NCI-H2227 treated with DMSO at 0.1 percent for 48 hours (cell line): ENCODE results near the gene SRRM5.
A peak's percentile ranks its signal among the peaks of the same experiment; 100 is the strongest.
"Not testable (repeated sequence)": the region's sequence is repeated elsewhere in the genome, so short reads cannot be mapped to it uniquely, and the experiment has no call there.

Experiments
- DNase-seq: peaks from one replicate; lab custom pipeline; 2025; lab: John Stamatoyannopoulos, UW

The SRRM5 gene

DNA sequence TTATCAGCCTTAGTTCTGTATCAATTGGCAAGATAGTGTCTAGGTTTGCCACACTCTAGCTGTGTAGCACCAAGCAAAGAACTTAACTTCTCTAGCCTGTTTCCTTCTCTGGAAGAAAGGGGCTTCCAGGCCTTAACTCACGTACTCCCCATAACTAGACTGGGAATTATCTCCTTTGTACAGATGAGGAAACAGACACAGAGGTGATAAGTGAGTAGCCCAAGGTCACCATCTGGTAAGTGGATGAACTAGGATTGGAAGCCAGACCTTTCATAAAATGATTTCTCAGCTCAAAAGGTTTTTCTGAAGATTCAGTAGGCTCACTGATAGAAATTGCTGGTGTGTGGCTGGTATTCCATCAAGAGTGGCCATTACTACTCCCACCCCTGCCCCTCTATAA lies 4.4 kb downstream of the SRRM5 start:
- DNase-seq = no peak

DNA sequence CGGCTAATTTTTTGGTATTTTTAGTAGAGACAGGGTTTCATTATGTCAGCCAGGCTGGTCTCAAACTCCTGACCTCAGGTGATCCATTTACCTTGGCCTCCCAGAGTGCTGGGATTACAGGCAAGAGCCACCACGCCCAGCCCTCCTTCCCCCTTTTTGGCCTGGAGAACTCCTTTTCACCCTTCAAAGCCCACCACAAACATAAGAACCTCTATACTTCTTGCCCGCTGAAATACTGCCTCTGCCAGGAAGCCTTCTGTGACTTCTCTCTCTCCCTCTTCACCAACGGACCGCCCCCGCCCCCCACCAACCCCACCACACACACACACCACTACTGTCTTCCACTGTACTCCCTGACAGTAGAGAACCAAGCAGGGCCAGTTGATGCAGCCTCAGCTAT lies 5.1 kb downstream of the SRRM5 start:
- no peak for DNase-seq

DNA sequence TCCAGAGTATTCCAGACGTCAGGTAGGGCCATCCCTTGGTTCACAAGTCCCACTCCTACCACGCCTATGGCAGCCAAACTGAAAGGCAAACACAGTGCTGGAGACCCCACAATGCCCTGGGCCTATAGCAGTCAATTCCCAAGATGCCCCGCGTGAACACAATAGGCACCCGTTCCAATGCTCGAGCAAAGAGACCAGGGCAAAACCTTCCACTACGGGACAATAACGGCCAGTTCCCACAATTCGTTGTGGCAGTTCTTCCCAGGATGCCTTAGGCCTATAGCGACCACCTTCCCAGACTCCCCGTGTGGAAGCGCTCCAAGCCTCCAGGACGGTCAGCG lies 7.0 kb downstream of the SRRM5 start:
- DNase-seq = peak; percentile 77

DNA sequence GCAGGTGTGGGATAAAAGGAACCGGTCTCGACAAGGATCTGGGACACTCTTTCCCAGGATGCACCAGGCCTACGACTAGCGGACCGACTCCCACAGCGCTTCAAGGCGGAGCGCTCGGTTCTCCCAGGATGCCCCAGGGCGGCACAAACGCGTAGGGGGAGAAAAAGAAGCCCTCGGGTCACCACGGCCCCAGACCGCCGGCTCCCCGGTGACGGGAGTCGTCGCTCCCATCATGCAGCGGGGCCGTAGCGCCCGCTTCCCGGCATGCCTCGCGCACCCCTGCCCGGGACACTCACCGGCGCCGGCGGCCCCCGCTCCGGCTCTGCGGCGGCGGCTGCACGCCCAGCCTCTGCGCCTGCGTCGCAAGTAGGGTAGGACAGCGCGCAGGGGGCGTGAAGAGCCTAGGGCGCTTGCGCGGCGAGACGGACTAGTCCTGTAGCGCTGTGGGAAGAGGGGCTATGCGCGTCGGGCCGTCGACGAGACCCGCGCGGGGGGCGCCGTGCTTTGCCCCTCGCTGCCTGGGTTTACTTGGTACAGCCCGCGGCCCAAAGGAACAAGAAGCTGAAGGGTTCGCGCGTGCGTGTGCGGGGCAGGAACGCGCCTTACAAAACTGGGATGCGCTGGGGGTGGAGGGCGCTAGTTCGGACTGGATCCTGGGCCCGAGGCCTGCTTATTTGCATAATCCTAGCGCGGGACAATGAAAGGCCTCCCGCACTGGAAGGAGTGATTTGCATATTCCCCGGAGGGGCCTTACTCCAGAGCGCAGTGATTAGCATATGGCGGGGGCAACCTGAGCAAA lies 7.6 kb downstream of the SRRM5 start, which contains the start of gene ZNF428:
ZNF428 (minus strand) TSS at position 368 of the 799 bp plus-strand sequence. CDS start 5,325 bp downstream, outside the sequence.
- DNase-seq = peak; percentile 85

DNA sequence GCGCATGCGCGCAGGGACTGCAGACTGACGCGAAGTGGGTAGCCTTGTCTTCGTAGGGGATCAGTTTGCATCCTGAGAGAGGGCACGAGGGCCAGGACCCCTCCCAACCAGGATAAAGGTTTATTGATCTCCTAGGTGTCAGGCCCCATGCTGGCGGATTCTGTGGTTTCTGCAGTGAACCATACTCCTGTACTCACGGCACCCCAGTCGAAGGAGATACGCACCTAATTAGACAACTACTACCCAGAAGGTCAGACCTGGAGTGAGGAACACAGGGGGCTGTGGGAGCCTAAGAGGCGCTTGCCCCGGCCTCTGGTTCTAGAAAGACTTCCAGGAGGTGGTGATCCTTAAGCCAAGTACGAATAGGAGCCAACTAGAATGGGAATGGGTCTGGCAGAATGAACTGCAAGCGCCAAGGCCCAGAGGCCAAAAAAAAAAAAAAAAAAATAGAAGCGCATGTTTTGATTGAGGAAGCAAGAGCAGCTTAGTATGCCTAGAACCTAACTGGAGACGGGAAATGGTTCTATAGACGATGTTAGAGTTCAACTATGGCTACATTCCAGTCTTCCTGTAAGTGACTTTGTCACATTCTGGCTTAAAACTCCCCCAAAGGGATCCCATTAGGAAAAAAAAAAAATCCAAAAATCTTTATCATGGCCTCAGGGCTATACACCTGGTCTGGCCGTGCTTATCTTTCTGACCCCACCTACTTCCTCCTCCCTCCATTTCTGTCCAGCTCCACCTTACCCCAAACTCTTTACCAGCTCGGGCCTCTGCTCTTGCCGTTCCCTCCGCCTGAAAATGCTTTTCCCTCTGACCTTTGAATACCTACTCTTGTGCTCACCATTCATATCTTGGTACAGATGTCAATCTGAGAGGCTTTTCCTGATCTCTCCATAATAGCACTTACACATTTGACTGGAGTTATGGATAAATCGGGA lies 8.4 kb downstream of the SRRM5 start:
- no peak for DNase-seq

DNA sequence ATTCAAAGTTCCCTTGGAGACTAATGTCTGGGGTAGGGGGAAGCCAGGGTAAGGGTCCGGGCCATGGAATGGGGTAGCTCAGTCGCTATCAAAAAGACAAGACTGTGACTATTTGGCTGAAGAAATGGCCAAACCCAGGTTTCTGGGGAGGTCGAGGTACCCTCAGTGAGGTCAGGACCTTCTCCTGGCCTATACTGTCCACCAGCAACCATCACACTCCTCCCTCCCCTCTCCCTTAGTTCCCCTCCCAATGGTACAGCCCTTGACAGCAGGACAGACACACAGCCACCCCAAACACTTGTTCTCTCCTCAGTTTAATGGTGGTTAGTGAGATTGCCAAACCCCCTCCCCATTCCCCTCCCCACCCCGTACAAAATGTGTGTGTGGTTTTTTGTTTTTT lies 10.2 kb downstream of the SRRM5 start:
- DNase-seq = no peak

DNA sequence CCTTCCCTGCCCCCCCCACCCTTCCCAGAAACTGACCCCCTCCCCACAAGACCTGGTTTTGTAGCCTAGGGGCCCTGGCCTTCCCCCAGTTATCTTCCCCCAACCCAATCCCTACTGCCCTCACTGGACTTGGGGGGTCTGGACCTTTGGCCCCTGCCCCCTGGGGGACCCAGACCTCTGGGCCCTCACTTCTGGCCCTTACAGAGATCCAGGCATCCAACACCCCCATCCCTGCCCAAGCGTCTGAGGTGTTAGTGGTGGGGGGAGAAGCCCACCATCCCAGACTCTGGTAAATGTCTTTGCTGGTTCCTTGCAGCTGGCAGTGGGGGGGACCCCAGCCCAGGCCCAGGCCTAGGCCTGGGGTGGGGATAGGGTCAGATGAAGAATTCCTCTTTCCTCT lies 11.1 kb downstream of the SRRM5 start:
- DNase-seq = no peak

DNA sequence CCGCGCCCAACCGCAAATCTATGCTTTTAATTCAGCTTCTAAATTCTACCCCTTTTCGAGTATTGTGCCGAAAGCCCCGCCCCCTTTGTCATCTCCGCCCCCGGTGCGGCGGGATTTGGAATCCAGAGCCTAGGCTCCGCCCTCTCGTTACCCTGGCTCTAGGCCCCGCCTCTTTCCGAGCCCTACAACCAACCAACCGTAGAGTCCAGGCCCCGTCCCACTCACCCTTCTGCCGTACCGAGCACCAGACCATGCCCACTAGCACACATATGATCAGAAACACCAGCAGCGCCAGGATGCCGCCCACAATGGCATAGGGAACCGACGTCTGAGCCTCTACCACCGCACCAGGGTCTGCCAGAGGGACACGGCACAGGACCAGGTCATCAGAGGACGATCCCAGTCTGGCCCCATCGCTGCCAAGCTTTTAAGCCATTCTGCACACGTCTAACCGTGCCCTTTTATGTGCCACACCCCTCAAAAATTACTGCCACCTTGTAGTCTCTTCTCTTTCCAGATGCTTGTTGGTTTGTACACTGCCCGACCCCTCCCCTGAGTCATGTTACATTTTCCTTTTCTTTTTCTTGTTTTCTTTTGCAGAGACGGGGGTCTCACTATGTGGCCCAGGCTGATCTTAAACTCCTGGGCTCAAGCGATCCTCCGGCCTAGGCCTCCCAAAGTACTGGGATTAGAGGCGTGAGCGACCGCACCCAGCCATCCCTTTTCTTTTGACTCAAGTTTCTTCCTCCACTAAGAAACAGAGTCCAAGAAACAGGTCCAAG lies 12.2 kb downstream of the SRRM5 start:
- DNase-seq = no peak

DNA sequence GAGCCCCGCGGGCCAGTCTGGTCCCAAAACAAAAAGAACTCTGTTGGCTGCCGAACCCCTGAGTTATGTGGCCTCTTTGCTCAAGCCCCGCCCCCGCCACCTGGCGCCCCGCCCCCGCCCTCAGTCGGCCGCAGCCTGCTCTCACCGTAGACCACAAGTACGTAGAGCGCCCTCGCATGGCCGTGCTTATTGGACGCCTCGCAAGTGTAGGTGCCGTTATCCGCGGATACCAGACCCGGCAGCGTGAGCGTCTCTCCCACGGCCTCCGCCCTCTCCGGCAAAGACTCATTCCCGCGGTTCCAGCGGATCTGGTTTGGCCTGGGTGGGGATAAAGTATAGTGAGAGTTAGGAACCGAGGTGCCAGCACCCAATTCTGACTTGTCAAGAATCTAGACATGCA lies 13.0 kb downstream of the SRRM5 start:
- DNase-seq = no peak

DNA sequence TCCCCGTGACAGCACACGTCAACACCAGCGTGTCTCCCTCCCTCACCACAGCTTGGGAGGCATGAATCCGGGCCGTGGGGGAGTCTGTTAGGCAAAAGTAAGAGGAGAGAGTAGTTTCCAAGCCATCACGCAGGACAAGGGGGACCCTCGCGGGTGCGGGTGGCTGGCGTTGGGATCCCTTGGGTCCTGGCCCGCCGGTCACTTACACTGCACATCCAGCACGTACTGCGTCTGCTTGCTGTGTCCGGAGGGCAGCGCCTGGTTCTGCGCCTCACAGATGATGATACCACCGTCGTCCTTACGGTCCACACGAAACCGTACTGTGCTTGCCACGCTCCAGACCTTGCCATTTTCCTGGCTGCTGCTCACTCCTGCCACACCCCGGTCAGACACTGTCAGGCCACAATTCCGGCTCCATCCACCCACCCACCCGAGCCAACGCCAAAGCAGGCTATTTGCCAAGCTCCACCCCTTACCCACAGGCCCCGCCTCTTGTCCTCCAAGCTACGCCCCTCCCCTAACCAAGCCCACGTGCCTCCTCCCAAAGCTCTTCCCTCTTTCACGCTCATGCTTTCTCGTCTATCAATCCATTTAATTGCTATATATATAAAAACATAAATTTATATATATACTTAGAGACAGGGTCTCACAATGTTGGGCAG lies 14.2 kb downstream of the SRRM5 start:
- DNase-seq = no peak

DNA sequence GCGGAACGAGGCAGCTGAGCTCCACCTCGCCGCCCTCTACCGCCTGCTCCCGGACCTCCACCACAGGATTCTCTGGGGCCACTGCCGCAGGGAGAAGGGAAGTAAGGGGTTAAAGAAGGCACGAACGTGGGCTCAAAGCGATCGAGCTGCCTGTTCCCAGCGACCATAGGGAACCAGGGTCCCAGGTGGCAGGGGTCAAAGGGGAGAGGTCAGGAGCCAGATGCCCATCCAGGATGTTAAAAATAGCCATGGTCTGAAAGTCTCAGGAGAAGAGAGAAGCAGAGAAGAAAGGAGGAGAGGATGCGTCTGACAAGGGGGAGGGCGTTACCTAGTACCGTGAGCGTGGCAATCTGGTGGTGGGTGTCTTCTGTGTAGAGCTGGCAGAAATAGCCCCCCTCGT lies 14.9 kb downstream of the SRRM5 start:
- DNase-seq = no peak

DNA sequence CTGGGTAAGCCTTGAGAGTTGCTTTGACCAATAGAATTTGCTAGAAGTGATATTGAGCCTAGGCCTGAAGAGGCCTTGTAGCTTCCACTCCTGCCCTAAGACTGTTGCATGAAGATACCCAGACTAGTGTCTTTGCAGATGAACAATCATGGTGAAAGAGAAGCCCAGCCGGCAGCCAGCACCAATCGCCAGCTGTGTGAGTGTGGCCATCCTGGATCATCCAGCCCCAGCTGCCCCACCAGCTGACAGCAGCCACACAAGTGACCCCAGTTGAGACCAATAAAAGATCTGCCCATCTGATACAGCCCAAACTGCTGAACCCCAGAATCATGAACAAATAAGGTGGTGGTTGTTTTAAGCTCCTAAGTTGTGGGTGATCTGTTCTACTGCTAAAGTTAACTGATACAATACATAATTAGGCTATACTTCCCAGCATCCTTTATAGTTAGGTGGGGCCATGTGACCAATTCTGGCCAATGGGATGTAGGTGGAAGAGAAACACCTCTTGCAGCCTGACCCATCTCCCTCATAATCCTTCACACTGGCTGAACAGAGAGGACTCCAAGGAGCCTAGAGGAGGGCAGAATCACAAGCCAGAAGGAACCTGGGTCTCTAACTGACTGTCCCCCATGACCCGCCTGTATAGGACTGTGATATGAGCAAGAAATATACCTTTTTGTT lies 16.9 kb downstream of the SRRM5 start:
- DNase-seq = no peak

DNA sequence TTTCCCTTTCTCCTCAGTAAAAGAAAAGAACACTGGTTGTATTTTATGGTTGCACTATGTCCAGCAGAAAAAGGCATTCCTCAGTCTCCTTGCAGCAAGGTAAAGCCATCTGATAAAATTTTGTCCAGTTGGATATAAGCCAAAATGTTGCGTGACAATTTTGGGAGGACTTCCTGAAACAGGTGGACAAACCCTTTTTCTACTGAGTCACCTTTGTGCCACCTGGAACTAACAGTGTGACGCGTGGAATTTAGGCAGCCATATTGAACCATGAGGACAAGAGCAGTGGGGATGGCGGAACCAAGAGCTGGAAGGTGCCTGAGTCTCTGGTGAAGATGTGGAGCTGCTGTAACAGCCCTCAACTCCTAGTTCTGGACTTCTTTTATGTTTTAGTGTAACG lies 19.6 kb downstream of the SRRM5 start:
- no peak for DNase-seq

DNA sequence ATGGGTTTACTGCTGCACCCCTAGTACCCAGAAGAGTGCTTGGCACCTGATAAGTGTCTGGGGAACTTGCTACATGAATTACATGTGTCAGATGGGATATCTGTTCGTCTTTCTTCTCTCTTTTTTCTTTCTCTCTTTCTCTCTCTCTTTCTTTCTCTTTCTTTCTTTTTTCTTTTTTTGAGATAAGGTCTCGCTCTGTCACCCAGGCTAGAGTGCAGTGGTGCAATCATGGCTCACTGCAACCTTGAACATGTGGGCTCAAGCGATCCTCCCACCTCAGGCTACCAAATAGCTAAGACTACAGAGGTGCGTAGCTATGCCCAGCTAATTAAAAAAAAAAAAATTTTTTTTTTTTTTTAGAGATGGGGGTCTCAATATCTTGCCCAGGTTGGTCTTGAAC lies 21.6 kb downstream of the SRRM5 start:
- no peak for DNase-seq

DNA sequence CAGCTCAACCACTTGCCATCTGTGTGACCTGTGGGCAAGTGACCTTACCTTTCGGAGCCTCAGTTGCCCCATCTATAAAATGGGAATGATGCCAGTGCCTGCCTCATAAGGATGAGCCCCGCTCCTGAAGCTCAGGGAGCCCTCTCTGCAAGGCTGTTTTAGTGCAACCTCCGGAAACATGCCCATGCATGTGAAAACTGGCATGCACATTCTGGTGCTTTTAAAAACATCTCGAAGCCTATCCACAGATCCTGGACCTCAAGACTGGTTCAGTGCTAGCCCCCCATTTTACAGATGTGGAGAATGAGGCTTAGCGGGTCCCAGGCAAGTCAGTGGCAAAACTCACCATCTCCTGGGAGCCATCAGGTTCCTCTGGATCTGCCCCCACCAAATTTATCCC lies 22.2 kb downstream of the SRRM5 start:
- DNase-seq = no peak

DNA sequence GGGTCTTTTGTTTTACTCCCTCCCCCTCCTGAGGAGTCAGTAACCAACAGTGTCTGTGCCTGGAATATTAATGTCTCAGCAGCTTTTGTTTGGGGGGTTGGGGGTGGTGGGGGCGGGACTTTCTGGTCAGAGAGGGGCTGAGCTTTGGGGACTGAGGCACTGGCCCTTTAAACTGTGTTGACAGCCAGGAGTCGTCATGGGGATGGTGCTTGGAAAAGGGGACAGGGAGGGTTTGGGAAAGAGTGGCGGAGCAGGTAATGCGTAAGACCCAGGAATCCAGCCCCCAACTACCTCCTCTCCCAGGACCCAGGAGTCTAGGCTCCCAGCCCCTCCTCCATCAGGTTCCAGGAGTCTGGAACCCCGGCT lies 22.6 kb downstream of the SRRM5 start:
- DNase-seq = no peak

DNA sequence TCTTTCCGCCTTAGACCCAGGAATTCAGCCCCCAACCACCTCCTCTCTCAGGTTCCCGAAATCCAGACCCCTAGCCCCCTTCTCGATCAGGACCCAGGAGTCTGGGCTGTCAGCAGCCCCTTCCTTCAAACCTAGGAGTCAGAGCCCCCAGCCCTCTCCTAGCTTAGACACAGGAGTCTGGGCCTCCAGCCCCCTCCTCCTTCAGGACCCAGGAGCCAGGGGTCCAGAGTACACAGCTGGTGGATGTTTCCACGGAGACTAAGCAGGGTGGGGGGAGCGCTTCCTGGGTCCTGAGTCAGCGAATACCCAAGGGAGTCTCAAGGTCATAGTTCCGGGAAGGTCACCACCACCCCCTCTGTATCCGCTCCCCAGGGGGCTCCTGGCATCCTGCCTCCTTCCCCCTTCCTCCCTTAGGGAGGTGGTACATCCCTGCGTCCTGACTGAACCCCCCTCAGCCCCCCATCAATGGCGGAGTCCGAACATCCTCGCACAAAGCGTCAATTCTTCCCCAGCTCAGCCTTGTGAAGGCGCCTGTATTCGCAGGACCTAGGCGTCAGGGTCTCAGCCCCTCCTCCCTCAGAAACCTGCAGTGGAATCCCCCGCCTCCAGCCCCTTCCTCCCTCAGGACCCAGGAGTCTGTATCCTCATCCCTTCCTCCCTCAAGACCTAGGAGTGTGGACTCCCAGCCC lies 23.1 kb downstream of the SRRM5 start:
- DNase-seq = peak; percentile 17

DNA sequence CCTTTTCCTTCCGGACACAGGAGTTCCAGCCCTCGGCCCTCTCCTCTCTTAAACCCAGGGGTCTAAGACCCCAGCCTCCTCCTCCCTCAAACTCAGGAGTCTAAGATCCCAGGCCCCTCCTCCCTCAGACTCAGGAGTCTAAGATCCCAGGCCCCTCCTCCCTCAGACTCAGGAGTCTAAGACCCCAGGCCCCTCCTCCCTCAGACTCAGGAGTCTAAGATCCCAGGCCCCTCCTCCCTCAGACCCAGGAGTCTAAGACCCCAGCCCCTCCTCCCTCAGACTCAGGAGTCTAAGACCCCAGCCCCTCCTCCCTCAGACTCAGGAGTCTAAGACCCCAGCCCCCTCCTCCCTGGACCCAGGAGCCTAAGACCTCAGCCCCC lies 23.7 kb downstream of the SRRM5 start:
- not testable (repeated sequence) for DNase-seq

DNA sequence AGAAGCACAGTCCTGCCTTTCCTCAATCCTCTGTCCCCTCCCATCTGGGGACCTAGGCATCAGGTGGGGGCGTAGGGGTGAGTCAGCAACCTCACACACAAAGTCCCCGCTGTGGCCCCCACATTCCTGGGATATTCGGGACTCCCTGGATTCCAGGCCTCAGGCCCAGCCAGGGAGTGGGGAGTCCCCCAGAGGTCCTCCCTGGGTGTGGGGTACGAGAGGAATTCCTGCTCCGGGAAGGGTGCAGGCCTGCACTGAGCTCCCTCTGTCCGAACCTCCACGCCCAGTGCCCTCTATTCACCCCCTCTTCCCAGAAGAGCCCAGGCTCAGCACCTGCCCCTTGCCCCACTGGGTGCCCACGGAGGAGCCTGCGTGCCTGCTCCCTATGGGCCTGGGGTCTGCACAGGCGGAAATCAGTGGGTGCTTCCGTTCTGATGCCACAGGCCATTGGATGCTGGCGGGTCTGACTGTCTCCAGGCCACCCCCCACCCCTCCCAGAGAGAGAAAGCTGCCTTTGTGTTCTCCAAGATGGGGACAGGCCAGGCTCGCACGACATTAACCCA lies 24.3 kb downstream of the SRRM5 start:
- DNase-seq = no peak

DNA sequence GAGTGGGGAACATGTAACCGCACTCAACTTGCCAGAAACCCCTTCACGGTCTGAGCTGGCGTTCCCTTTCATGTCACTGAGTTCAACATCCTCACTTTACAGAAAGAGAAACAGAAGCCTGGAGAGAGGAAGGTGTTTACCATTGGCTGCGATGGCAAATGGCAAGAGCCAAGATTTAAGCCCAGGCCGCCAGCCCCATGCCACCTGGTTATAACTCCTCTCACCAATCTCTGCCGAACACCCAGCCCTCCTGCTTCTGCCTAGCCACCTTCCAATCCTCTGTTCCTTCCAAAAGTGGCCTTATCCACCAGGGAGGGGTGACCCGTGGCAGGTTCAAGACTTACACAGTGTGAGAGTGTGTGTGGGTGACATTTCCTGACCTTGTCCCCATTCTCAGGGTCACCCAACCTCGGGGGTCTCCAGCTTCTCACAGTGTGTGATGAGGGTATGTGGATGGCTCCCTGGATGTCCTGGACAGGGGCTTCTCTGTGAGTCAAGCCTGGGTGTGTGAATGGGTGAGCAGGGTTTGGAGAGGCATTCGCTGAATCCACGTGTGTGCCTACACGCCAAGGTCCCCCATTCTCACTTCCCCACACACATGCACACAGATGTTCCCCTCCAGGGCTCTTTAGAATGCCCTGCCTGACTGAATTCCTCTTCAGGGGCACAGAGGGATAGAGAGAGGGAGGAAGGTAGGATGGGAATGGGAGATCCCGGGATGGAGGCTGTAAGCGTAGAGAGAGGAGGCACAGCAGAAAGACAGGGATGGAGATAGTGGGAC lies 26.5 kb downstream of the SRRM5 start:
- DNase-seq = no peak
